Left renal cortex interstitium (tissue), 4 donors: ENCODE data around the gene NME8. TPM values are rescaled to one million over a fixed set of nuclear protein-coding genes. Genes with fewer than 3 reads are reported as not detected.

ENCODE experiments used
- DNase-seq, 4 donors: peaks; one replicate each; pipeline ENCODE4 v3.0.0-alpha.2; 2013; ENCODE audit warnings: low read depth in 4 of 4, low spot score in 2 of 4, missing footprints in 1 of 4
- polyA plus RNA-seq, 4 donors: library from polyadenylated mRNA; unstranded; fragments of 120-200 nt; gene quantifications; one replicate each; pipeline ENCODE4 v1.2.1, GENCODE V29; 2013; ENCODE audit not compliant: insufficient read length in 4 of 4

Gene NME8
- polyA plus RNA-seq, 4 donors: 0.41 TPM; not detected in 3

DNA sequence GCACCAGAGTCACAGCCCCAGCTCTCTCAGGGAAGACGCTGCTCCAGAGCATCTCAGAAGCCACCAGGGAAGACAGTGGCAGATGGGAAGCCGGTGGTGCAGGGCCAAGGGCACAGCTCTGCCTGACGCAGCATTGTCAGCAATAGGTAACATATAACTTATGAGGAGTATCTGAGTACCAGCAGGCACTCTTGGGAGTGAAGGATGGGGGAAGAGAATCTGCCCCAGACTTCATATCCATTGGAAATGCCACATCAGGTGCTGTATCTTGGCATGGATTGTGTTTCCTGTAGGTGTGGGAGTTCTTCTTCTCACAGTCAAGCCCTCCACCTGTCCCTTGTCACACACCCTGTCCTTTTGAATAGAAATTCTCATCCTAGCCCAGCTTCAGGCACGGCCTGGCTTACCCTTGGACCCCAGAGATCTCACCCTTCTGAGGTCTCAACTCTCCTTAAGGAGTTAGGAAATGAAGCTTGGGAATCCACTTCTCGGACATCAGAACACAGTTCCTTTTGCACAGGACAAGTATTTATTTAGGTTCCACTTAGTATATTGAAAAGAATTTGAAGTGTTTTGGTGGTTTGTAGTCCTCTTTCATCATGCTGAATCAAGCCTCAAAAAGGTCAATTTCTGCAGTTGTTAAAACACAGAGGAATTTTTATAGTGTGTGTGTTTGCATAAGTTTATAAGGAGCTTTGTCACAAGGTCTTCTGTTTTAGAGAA lies 82.0 kb downstream of the NME8 start:
- no peak for DNase-seq

DNA sequence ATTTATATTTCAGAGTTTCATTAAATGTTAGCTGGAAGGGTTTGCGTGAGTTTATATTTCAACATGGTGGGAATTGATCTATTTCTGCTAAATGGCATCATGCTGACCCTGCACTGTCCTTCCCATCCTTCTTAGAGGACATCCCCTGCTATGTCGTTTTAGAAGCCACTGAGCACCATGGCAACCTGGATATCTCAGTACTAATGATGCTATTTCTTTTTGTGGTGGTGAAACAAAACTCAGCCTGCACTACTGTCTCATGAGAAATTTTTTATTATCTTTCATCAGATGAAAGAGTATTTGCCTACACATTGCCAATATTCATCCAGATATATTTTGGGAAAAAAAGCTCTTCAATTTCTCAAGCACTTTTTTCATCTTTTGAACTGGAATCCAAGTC lies 84.1 kb downstream of the NME8 start:
- DNase-seq: no peak

DNA sequence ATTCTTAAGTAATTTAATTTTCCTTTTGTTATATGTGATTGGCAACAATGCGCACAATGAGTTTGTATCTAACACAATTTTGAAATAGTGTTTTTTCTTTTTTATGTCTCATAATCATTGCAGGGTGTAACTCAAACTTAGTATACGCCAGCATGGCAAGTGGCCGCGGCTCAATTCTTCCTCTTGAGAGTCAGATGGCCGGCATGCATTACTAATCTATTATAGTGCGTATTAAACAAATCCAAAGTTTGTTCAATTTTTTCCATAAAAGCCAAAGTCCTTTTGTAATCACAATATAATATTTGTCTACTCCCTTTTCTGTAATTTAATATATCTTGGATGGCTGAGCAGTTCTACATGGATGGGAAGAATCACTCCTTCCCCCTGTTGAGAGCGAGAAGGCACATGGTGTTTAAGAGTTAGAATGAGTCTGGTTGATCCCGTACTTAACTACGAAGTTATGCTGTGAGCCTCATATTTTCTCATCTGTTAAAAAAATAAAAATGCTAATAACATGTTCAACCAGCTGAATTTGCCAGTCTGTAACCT lies 84.7 kb downstream of the NME8 start:
- DNase-seq: no peak

DNA sequence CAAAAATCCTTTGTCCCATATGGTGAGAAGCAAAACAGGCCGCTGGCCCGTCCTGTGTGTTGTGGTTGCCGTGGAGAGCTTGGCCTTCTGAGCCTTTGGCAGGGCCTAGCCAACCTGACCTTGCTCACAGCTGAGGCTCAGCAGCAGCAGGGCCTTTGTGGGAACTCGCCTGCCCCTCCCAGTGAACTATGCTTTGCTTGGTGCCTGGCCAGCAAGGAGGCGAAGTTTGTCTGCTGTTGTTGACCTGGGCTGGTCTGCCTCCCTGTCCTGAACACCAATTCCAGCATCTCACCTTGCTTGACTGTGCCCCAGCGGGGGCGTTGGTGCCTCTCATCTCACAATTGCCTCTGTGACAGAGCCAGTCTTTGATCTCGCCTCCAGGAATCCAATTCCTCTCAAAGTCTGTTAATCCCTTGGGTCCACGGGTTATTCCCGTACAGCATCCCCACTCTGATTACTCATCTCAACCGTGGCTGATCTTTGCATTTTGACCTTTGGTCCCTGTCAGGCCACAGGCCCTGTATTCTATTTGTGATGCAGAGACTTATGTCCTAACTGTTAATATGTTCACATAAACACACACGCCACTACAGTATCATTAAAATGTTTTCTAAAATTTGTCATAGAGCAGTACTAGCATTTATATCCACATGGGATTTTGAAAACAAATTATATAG lies 94.7 kb downstream of the NME8 start:
- no peak for DNase-seq

DNA sequence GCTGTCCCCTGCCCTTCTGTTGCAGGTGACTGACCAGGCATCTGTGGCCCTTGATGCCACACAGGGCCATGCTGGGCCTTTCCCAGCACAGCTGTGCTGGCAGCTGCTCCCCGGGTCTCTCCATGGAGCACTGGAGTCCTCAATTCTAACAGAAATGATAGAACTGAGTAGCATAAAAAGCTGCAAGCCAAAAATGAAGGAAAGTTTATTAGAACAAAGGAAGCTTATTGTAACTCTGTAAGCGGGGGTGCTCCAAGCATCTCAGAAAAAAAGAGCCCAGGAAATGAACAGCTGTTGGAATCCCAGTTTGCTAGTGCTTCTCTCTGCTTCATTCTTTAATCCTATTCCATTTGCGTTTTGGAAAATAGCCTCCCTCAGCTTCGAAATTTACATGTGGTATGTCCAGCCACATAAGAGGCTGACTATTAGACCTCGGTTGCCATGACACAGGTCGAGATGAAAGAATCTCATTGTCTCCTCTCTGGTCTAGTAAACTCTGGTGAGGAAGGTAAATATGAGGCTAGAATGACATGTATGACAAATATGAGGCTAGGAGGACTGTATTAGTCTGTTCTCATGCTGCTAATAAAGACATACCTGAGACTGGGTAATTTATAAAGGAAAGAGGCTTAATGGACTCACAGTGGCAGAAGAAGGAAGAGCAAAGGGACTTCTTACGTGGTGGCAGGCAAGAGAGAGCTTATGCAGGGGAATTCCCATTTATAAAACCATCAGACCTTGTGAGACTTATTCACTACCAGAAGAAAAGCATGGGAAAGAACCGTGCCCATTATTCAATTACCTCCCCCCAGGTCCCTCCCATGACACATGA lies 95.7 kb downstream of the NME8 start:
- no peak for DNase-seq

DNA sequence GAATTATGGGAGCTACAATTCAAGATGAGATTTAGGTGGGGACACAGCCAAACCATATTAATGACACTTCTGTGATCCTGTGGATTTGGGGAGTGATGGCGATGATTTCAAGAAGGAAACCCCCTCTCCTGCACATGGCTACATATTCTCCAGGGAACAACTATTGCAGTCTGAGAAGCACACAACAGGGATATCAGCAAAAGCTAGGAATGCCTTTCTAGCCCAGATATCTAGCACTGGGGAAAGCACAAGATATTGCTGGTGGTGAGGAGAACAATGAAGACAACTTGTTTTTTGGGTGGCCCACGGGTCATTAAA lies 96.3 kb downstream of the NME8 start:
- no peak for DNase-seq

DNA sequence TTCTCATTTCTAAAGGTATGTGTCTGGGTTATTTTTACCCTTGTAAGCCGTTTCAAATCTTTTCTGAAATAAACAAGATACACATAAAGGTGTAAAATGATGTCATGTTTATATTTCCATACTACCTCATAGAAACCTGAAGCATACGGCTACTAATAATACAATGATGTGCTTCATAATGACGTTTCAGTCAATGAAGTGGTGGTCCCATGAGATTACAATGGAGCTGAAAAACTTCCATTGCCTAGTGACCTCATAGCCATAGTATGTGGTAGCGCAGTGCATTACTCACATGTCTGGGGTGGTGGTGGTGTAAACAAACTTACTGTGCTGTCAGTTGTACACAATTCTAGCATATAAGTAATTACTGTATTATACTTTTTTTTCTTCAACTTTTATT lies 96.9 kb downstream of the NME8 start:
- no peak for DNase-seq

DNA sequence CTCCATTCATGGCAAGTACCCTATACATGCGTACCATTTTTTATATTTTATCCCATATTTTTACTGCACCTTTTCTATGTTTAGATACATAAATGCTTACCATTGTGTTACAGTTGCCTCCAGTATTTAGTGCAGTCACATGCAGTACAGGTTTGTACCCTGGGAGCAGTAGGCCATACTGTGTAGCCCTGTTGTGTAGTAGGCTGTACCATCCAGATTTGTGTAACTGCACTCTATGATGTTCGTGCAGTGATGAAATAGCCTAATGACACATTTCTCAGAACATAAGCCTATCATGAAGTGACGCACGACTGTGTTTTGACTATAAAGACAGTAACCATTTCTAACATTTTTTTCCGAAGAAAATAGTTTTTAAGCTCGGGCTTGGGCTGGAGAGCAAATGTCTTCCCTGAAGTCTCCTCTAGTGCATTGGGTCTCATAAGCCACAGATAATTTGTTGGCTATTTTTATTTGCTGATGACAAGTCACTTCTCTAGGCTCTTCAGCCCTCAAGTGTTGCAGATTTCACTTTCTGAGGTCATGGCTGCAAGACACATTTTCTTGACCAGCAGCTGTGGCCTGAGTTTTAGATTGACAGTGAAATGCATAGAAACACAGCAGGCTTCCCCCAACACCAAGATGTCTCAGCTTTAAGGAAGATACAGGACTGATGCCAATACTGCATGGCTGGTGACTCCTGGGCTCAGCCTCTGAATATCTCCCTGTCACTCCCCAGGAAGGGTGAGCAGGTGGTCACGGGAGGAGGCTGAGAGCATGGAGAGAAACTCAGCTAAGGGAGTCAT lies 98.9 kb downstream of the NME8 start:
- DNase-seq: no peak

DNA sequence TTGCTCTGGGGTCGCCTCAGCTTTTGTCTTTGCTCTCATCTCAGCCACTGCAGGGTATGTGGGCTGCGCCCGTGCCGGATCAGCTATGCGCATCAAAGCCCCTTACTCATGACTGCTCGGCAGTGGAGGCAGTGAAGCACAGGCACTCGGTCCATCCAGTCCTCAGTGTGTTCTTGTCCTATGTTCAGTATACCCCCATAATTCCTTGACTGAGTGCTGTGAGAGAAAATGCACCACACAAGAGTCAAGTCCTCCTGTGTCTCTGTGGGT lies 99.5 kb downstream of the NME8 start:
- no peak for DNase-seq

Other genes starting within 250 kb of the NME8 start
- under 1 TPM; 0.20 to 0.36 (median 0.28) TPM for gene GPR141, start 164.8 kb upstream of the NME8 start, polyA plus RNA-seq
- gene SFRP4, start 68.2 kb downstream of the NME8 start, polyA plus RNA-seq: 1 to 10 TPM; 2.0 to 2.6 (median 2.3) TPM
- gene EPDR1, start 72.0 kb downstream of the NME8 start, polyA plus RNA-seq: 10 to 100 TPM; 16.8 to 20.6 (median 19.3) TPM